ENCODE measurements around the gene MAD1L1. TPM values are rescaled to one million over a fixed set of nuclear protein-coding genes. Genes with fewer than 3 reads are reported as not detected.

The MAD1L1 gene
- total and polyA plus RNA-seq, 2 donors (not counting 3 experiments of a cell fraction or from before 2014, with no cell fraction given) = 34.1 to 42.3 TPM

DNA sequence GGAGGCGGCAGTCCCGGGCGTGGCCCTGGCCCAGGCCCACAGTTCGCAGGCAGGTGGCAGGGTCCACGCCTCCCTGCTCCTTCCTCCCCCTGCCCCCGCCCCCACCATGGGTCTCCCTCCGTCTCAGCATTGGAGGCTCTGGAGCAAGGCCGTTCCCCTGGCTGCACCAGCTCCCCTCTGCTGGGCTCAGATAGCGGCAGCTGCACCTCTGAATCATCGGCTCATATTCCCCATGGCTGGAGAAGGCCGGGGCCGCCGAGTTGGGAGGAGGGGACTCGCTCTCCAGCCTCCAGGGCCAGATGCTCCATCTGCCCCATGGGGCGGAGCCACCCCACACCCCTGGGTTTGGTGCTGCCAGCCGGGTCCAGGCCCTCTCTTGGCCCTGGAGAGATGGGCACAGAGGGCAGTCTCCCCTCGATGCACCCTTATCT, 417.7 kb downstream of the MAD1L1 start:
- H3K9ac ChIP-seq (replicated peaks; ENCODE audit: extremely low read depth, insufficient read depth, low read length) = no peak overlapping the region
- no peaks in the 10 kb centered on the region for H3K36me3 ChIP-seq (ENCODE audit: control insufficient read depth in 2 of 2, extremely low read depth in 1 of 2, insufficient read depth in 2 of 2, low read length in 2 of 2)
- no peaks in the 10 kb centered on the region for H3K9me1 ChIP-seq (replicated peaks; ENCODE audit: control insufficient read depth, extremely low read depth, insufficient read depth, low read length)
- no peak overlapping the region for H2AFZ ChIP-seq (ENCODE audit: low read depth, low read length)
- no peak overlapping the region for H3K27ac ChIP-seq (ENCODE audit: insufficient read depth, low read depth, low read length)
- H3K9me3 ChIP-seq (replicated peaks; ENCODE audit: control insufficient read depth, insufficient read depth, low read length) = no peaks in the 10 kb centered on the region
- DNase-seq (ENCODE audit: low read depth, low spot score) = no peak
- no peaks in the 10 kb centered on the region for H3K4me1 ChIP-seq (ENCODE audit: control insufficient read depth, extremely low read depth, insufficient read depth, low read length)
- dilution Hi-C loops (cut with MboI; ENCODE audit: extremely low pct_ligation_motif_present, low sequenced_read_pairs) = no loop called here
- no peak overlapping the region for H3K4me2 ChIP-seq (ENCODE audit: insufficient read depth, low read length)
- FAIRE-seq = no peak
- intact Hi-C loops (cut with micrococcal nuclease) = no loop called here
- ChIA-PET CTCF (no interaction called here), POLR2A (no interaction called here)
- TF ChIP-seq POLR2AphosphoS5 (IDR thresholded peaks at IDR 0.05; ENCODE audit: insufficient read depth, low read depth, low read length) = no peak
- H3K79me2 ChIP-seq (ENCODE audit: control insufficient read depth, insufficient read depth, low read length) = no peaks in the 10 kb centered on the region
- H3K4me3 ChIP-seq (replicated peaks in 1 of 3; ENCODE audit: insufficient read depth in 1 of 3, low read depth in 1 of 3, low read length in 3 of 3) = no peak overlapping the region
- H3K27me3 ChIP-seq (ENCODE audit: control insufficient read depth in 2 of 2, insufficient read depth in 2 of 2, low read length in 2 of 2) = no peaks in the 10 kb centered on the region
- no TSS peak for BruUV-seq (replicated peaks)
- no peaks in the 10 kb centered on the region for H4K20me1 ChIP-seq (replicated peaks; ENCODE audit: control insufficient read depth, extremely low read depth, insufficient read depth, low read length)

DNA sequence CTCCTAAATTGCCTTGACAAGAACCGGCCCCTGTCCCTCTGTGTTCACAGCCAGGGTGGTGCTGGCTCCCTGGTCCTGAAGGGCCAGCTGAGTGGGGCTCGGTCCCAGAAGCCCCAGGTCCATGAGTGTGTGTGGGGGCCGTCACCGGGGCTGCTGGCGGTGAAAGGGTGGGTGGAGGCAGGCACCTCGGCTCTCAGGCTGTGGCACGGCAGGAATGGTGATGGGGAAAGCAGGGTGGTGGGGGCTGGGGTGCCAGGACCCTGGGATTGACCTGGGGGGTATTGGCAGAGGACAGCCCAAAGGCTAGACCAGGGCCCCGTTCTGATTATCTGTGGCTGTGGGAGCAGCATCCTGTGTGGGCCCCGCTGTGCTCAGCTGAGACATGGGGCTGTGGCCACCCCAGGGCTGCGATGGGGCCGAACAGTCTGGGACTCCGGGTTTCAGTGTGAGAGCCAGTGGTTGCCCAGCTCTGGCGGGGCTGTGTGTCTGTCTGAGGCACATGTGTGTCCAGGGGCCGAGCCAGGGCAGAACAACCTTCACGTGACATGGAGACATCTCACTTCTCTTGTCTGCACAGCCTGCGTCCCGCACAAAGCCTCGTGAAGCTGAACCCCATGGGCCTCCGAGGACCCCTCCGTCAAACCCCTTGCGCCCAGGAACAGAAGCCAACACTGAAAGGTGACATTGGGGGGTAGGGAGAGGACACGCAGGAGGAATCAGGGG, 418.5 kb downstream of the MAD1L1 start:
- H2AFZ ChIP-seq (ENCODE audit: low read depth, low read length) = no peak overlapping the region
- no peaks in the 10 kb centered on the region for H3K27me3 ChIP-seq (ENCODE audit: control insufficient read depth in 2 of 2, insufficient read depth in 2 of 2, low read length in 2 of 2)
- intact Hi-C loops (cut with micrococcal nuclease) = no loop called here
- no peaks in the 10 kb centered on the region for H3K36me3 ChIP-seq (ENCODE audit: control insufficient read depth in 2 of 2, extremely low read depth in 1 of 2, insufficient read depth in 2 of 2, low read length in 2 of 2)
- no peak overlapping the region for H3K27ac ChIP-seq (ENCODE audit: insufficient read depth, low read depth, low read length)
- no peak overlapping the region for H3K4me3 ChIP-seq (replicated peaks in 1 of 3; ENCODE audit: insufficient read depth in 1 of 3, low read depth in 1 of 3, low read length in 3 of 3)
- FAIRE-seq (no peak), DNase-seq (ENCODE audit: low read depth, low spot score) (no peak)
- no TSS peak for BruUV-seq (replicated peaks)
- ChIA-PET CTCF (no interaction called here), POLR2A (no interaction called here)
- no peaks in the 10 kb centered on the region for H3K4me1 ChIP-seq (ENCODE audit: control insufficient read depth, extremely low read depth, insufficient read depth, low read length)
- no peaks in the 10 kb centered on the region for H3K9me3 ChIP-seq (replicated peaks; ENCODE audit: control insufficient read depth, insufficient read depth, low read length)
- H3K9ac ChIP-seq (replicated peaks; ENCODE audit: extremely low read depth, insufficient read depth, low read length) = no peak overlapping the region
- H3K79me2 ChIP-seq (ENCODE audit: control insufficient read depth, insufficient read depth, low read length) = no peaks in the 10 kb centered on the region
- H3K9me1 ChIP-seq (replicated peaks; ENCODE audit: control insufficient read depth, extremely low read depth, insufficient read depth, low read length) = no peaks in the 10 kb centered on the region
- no peak overlapping the region for H3K4me2 ChIP-seq (ENCODE audit: insufficient read depth, low read length)
- TF ChIP-seq JUN (IDR thresholded peaks at IDR 0.05; ENCODE audit: borderline replicate concordance, insufficient read depth, insufficient read length, low read depth) (no peak), EZH2 (IDR thresholded peaks at IDR 0.05; ENCODE audit: borderline replicate concordance, low read depth, low read length, severe bottlenecking) (no peak), FOS (IDR thresholded peaks at IDR 0.05; ENCODE audit: borderline replicate concordance, insufficient read depth, low read length) (no peak), POLR2AphosphoS5 (IDR thresholded peaks at IDR 0.05; ENCODE audit: insufficient read depth, low read depth, low read length) (no peak)
- TF ChIP-seq, protein P1, sequence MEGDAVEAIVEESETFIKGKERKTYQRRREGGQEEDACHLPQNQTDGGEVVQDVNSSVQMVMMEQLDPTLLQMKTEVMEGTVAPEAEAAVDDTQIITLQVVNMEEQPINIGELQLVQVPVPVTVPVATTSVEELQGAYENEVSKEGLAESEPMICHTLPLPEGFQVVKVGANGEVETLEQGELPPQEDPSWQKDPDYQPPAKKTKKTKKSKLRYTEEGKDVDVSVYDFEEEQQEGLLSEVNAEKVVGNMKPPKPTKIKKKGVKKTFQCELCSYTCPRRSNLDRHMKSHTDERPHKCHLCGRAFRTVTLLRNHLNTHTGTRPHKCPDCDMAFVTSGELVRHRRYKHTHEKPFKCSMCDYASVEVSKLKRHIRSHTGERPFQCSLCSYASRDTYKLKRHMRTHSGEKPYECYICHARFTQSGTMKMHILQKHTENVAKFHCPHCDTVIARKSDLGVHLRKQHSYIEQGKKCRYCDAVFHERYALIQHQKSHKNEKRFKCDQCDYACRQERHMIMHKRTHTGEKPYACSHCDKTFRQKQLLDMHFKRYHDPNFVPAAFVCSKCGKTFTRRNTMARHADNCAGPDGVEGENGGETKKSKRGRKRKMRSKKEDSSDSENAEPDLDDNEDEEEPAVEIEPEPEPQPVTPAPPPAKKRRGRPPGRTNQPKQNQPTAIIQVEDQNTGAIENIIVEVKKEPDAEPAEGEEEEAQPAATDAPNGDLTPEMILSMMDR (IDR thresholded peaks at IDR 0.05; ENCODE audit: extremely low read depth in 1 of 2, insufficient read depth in 1 of 2, low read depth in 1 of 2, low read length in 2 of 2) = no peak
- dilution Hi-C loops (cut with MboI; ENCODE audit: extremely low pct_ligation_motif_present, low sequenced_read_pairs) = no loop called here
- H4K20me1 ChIP-seq (replicated peaks; ENCODE audit: control insufficient read depth, extremely low read depth, insufficient read depth, low read length) = no peaks in the 10 kb centered on the region
